Parathyroid adenoma (tissue), 2 donors: ENCODE data around the gene MEX3B.

ENCODE experiments used
- H2AFZ ChIP-seq: fragments of 300-600 bp; sonication (generic); one replicate; pipeline ENCODE4 v1.7.0; 2017; ENCODE audit warnings: antibody characterized with exemption, mild to moderate bottlenecking
- H3K27ac ChIP-seq: fragments of 300-600 bp; sonication (generic); one replicate; pipeline ENCODE4 v1.7.0; 2017
- H3K27me3 ChIP-seq: fragments of 300-600 bp; sonication (generic); one replicate; pipeline ENCODE4 v1.7.0; 2017; ENCODE audit warnings: low read length; ENCODE audit not compliant: control insufficient read depth, insufficient read depth
- H3K36me3 ChIP-seq: fragments of 300-600 bp; sonication (generic); one replicate; pipeline ENCODE4 v1.7.0; 2017; ENCODE audit warnings: low read length; ENCODE audit not compliant: control insufficient read depth, insufficient read depth
- H3K4me1 ChIP-seq: fragments of 300-600 bp; sonication (generic); one replicate; pipeline ENCODE4 v1.7.0; 2017; ENCODE audit warnings: control low read depth
- H3K4me2 ChIP-seq: fragments of 300-600 bp; sonication (generic); one replicate; pipeline ENCODE4 v1.7.0; 2017; ENCODE audit warnings: low read length
- H3K4me3 ChIP-seq: fragments of 300-600 bp; sonication (generic); one replicate; pipeline ENCODE4 v1.7.0; 2017; ENCODE audit warnings: low read depth, low read length
- H3K79me2 ChIP-seq: fragments of 300-600 bp; sonication (generic); one replicate; pipeline ENCODE4 v1.7.0; 2017; ENCODE audit warnings: control low read depth
- H3K9ac ChIP-seq: fragments of 300-600 bp; sonication (generic); one replicate; pipeline ENCODE4 v1.7.0; 2017; ENCODE audit warnings: mild to moderate bottlenecking
- H3K9me3 ChIP-seq: fragments of 300-600 bp; sonication (generic); one replicate; pipeline ENCODE4 v1.7.0; 2017; ENCODE audit warnings: low read length; ENCODE audit not compliant: control insufficient read depth
- TF ChIP-seq, protein P1 (sequence below): fragments of 300-600 bp; sonication (generic); IDR thresholded peaks from one replicate; pipeline ENCODE4 v1.7.0; 2017; ENCODE audit warnings: antibody characterized with exemption, mild to moderate bottlenecking
- donor health status: primary hyperparathyroidism.

The MEX3B gene

DNA sequence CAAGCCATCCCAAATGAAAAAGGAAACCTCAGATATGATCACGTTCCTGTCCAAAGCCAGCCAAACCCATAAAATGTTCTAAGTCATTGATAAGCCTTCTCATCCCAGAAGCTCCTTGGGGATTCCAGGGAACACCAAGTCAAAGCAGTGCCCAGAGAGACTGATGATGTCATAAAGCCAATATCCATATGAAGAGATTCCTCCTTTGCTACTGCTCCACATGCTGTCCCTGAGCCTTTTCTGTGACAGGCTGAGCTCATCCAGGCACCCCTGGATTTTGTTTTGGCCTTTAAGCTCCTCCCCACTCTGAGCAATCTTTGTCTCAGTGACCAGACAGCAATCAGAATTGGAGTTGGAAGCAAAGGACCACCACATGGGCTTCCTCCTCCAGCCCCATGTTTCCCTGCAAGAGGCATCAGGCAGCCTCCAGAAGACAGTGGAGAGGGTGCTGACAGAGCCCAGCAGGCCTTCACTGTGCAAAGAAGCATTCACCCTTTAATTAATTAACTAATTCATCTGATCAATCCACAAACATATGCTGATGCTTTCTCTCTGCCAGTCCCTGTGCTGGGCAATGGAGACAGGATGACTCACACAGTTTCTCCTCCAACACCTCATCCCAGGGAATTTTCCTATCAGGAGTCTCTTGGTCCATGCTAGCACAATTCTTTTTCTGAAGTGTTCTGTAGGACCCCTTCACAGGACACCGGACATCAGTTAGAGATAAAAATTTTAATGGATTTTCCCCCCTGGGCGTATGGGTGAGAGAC is 25.0 kb downstream of the MEX3B start:
- no peaks in the 10 kb centered on the region for H3K79me2 ChIP-seq
- no peak overlapping the region for H3K27ac ChIP-seq
- H3K4me1 ChIP-seq: no peaks in the 10 kb centered on the region

DNA sequence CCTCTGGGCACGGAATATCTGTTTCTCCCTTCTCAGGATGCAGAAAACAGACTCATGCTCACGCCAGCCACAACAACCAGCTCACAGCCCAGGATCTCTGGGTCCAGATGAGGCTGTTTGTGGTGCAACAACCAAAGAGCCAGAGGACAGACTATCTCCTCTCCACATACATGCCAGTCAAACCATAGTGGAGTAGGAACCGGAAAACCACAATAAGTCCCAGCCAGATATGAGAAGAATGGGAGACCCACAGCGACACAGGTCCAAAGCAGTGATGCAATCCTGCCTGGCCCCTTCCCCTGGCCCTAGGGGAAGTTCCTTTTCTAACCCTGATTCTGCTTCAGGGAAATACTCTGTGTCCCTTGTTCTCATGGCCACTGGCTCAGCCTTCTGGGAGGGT is 27.6 kb downstream of the MEX3B start:
- Histone ChIP-seq H3K9me3 (no peaks in the 10 kb centered on the region), H3K36me3 (no peaks in the 10 kb centered on the region), H2AFZ (no peak overlapping the region), H3K27ac (no peak overlapping the region), H3K27me3 (no peaks in the 10 kb centered on the region), H3K79me2 (no peaks in the 10 kb centered on the region), H3K4me2 (no peak overlapping the region), H3K9ac (no peak overlapping the region), H3K4me3 (no peak overlapping the region), H3K4me1 (no peaks in the 10 kb centered on the region)
- TF ChIP-seq, protein P1, sequence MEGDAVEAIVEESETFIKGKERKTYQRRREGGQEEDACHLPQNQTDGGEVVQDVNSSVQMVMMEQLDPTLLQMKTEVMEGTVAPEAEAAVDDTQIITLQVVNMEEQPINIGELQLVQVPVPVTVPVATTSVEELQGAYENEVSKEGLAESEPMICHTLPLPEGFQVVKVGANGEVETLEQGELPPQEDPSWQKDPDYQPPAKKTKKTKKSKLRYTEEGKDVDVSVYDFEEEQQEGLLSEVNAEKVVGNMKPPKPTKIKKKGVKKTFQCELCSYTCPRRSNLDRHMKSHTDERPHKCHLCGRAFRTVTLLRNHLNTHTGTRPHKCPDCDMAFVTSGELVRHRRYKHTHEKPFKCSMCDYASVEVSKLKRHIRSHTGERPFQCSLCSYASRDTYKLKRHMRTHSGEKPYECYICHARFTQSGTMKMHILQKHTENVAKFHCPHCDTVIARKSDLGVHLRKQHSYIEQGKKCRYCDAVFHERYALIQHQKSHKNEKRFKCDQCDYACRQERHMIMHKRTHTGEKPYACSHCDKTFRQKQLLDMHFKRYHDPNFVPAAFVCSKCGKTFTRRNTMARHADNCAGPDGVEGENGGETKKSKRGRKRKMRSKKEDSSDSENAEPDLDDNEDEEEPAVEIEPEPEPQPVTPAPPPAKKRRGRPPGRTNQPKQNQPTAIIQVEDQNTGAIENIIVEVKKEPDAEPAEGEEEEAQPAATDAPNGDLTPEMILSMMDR: no peak

More for the DNA sequence above, 25.0 kb downstream of the MEX3B start:
- Histone ChIP-seq H3K36me3 (no peaks in the 10 kb centered on the region), H3K4me2 (no peak overlapping the region), H2AFZ (no peak overlapping the region), H3K4me3 (no peak overlapping the region), H3K9ac (no peak overlapping the region), H3K27me3 (no peaks in the 10 kb centered on the region), H3K9me3 (no peaks in the 10 kb centered on the region)
- TF ChIP-seq, protein P1: no peak

DNA sequence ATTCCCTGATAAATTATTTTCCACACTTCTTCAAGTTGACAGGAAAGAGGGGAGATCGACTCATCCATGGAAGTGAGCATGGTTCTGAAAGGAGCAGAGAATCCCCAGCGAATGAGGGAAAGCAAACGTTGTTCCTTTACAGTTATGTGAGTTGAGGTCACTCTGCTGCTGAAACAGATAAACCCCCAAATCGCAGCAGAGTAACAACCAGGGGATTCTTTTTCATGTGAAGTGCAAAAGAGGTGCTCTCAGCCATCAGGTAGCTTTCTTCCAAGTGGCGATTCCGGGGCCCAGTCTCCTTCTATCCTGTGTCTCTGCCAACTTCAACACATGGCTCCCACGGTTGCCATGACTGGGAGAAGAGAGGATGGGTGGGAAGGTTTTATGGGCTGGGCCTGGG is 28.2 kb downstream of the MEX3B start:
- H3K27ac ChIP-seq: no peak overlapping the region
- H3K27me3 ChIP-seq: no peaks in the 10 kb centered on the region
- no peaks in the 10 kb centered on the region for H3K36me3 ChIP-seq
- no peak overlapping the region for H2AFZ ChIP-seq
- TF ChIP-seq, protein P1: no peak
- no peaks in the 10 kb centered on the region for H3K79me2 ChIP-seq
- H3K4me1 ChIP-seq: no peaks in the 10 kb centered on the region
- no peak overlapping the region for H3K4me3 ChIP-seq
- H3K9ac ChIP-seq: no peak overlapping the region
- no peak overlapping the region for H3K4me2 ChIP-seq
- H3K9me3 ChIP-seq: no peaks in the 10 kb centered on the region

DNA sequence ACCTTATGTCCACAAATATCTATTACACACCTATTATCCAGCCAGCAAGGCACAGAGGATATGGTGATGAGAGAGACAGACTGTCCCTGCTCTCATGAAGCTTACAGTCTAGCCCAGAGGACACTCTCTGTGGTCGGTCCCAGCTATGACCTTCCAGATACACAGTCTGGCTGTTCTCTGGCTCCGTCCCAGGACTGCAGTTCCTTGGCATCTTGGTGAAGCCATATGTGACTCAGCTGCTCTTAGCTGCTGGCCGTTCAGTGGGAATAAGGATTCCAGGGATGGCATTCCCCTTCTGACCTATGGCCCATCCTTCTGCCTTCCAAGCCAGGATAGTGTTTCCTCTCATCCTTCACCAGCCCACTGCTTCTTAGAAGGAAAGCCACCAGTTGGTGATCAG is 30.8 kb downstream of the MEX3B start:
- TF ChIP-seq, protein P1: no peak
- H3K9me3 ChIP-seq: no peaks in the 10 kb centered on the region
- H3K4me1 ChIP-seq: no peaks in the 10 kb centered on the region
- H3K4me2 ChIP-seq: no peak overlapping the region
- H3K9ac ChIP-seq: no peak overlapping the region
- no peaks in the 10 kb centered on the region for H3K27me3 ChIP-seq
- no peak overlapping the region for H3K27ac ChIP-seq
- no peaks in the 10 kb centered on the region for H3K79me2 ChIP-seq
- no peaks in the 10 kb centered on the region for H3K36me3 ChIP-seq
- H2AFZ ChIP-seq: no peak overlapping the region
- H3K4me3 ChIP-seq: no peak overlapping the region

DNA sequence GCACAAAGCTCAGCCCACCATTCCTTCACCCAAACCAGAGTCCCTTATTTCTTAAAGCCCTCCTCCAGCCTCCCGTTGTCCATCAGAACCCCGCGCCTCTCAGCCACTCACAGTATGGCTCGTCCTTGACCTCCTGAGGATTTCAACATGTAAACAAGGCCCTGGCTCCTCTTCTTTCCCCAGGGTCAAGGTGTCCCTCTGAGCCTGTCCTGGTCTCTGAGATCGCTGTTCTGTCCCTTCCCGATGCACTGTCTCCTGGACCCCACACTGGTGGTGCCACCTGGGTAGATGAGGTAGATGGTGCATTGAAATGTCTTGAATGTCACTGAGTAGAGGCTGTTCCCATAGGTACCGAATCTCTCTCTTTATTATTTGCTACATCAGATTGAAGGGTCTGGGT is 32.9 kb downstream of the MEX3B start:
- Histone ChIP-seq H3K4me2 (no peak overlapping the region), H3K27me3 (no peaks in the 10 kb centered on the region), H3K79me2 (no peaks in the 10 kb centered on the region), H3K36me3 (no peaks in the 10 kb centered on the region), H2AFZ (no peak overlapping the region), H3K4me3 (no peak overlapping the region), H3K4me1 (no peaks in the 10 kb centered on the region), H3K9ac (no peak overlapping the region), H3K27ac (no peak overlapping the region), H3K9me3 (no peaks in the 10 kb centered on the region)
- TF ChIP-seq, protein P1: no peak
